MM.1S (cell line): ENCODE results near the gene EFCAB14.
"Not testable (repeated sequence)": the region's sequence is repeated elsewhere in the genome, so short reads cannot be mapped to it uniquely, and the experiment has no call there.

Experiments used
- CTCF ChIP-seq: fragments of 300-600 bp; sonication (generic); IDR thresholded peaks from 2 replicates; pipeline ENCODE4 v1.5.1; 2016; ENCODE audit warnings: antibody characterized with exemption, low read length, mixed read lengths
- EZH2 ChIP-seq: fragments of 300-600 bp; sonication (generic); optimal IDR thresholded peaks from 2 replicates; pipeline ENCODE3; 2017; ENCODE audit warnings: low read depth, mild to moderate bottlenecking, antibody characterized with exemption, low read length, mixed read lengths

- TF ChIP-seq CTCF, EZH2: not testable (repeated sequence)
These were observed 67.8 kb downstream of the EFCAB14 start for GRCh38 chr1:46651152-46651551.
